ENCODE measurements around the gene ALDH18A1. TPM values are rescaled to one million over a fixed set of nuclear protein-coding genes. Genes with fewer than 3 reads are reported as not detected.

Gene ALDH18A1
- total RNA-seq, 4 donors from 2014 or later = 23.5 to 35.2 (median 28.8) TPM

GRCh38 chr10:95610727-95611126 lies 45.8 kb downstream of the ALDH18A1 start:
- no peak for TF ChIP-seq CTCF (IDR thresholded peaks at IDR 0.05)
- ATAC-seq (ENCODE audit: low FRiP score) (no peak), DNase-seq (ENCODE audit: low spot score) (no peak)

GRCh38 chr10:95606922-95607321 lies 49.6 kb downstream of the ALDH18A1 start:
- no peak for DNase-seq (ENCODE audit: low spot score)
- ATAC-seq (ENCODE audit: low FRiP score) = no peak
- TF ChIP-seq CTCF (IDR thresholded peaks at IDR 0.05) = no peak

GRCh38 chr10:95605163-95605562 lies 51.3 kb downstream of the ALDH18A1 start:
- DNase-seq (ENCODE audit: low spot score) (no peak), ATAC-seq (ENCODE audit: low FRiP score) (no peak)
- TF ChIP-seq CTCF (IDR thresholded peaks at IDR 0.05) = no peak

GRCh38 chr10:95604630-95605029 lies 51.9 kb downstream of the ALDH18A1 start:
- no peak for TF ChIP-seq CTCF (IDR thresholded peaks at IDR 0.05)
- DNase-seq (ENCODE audit: low spot score) (no peak), ATAC-seq (ENCODE audit: low FRiP score) (no peak)

- no peak for ATAC-seq (ENCODE audit: low FRiP score)
These were observed 54.1 kb downstream of the ALDH18A1 start for GRCh38 chr10:95602382-95602781.

GRCh38 chr10:95601116-95601719 lies 55.3 kb downstream of the ALDH18A1 start:
- DNase-seq (ENCODE audit: low spot score) (peak; percentile 72), ATAC-seq (ENCODE audit: low FRiP score) (peak; percentile 90)
- peak in 1 of 3 donors; percentile 63 for TF ChIP-seq CTCF (IDR thresholded peaks at IDR 0.05)

More at GRCh38 chr10:95602382-95602781, 54.1 kb downstream of the ALDH18A1 start:
- TF ChIP-seq CTCF (IDR thresholded peaks at IDR 0.05) = no peak
- no peak for DNase-seq (ENCODE audit: low spot score)

GRCh38 chr10:95600158-95600557 lies 56.4 kb downstream of the ALDH18A1 start:
- no peak for TF ChIP-seq CTCF (IDR thresholded peaks at IDR 0.05)
- ATAC-seq (ENCODE audit: low FRiP score) = no peak
- DNase-seq (ENCODE audit: low spot score) = no peak

Measured in omental fat pad (tissue), 4 donors.